ENCODE data around the gene EDARADD.
"Not testable (repeated sequence)": the region's sequence is repeated elsewhere in the genome, so short reads cannot be mapped to it uniquely, and the experiment has no call there.

DNA sequence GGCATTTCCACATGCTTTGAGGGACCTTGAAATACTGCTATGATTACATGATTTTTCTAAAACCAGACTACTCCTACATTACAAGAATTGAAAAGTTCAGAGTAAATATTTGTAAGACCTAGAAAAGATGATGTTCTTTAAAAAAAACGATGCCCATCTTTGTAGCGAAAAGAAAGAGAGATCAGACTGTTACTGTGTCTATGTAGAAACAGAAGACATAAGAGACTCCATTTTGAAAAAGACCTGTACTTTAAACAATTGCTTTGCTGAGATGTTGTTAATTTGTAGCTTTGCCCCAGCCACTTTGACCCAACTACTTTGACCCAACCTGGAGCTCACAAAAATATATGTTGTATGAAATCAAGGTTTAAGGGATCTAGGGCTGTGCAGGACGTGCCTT lies 110.3 kb downstream of the EDARADD start:
- TF ChIP-seq CTCF (IDR thresholded peaks at IDR 0.05; ENCODE audit: low read depth, low read length); EZH2phosphoT487 (IDR thresholded peaks at IDR 0.05; ENCODE audit: low read depth): not testable (repeated sequence)

Measured in OCI-LY3 (cell line).